Activated T-cell treated with anti-CD3 and anti-CD28 coated beads, Interleukin-2, amount 50 U/mL, for 1 hour (primary cell): ENCODE data around the gene PC.
"Not testable (repeated sequence)": the region's sequence is repeated elsewhere in the genome, so short reads cannot be mapped to it uniquely, and the experiment has no call there.

Experiments used
- DNase-seq: peaks from one replicate; pipeline ENCODE4 v3.0.0-alpha.2; 2020

PC gene

GRCh38 chr11:66978229-66978628, 20.0 kb upstream of the PC start:
- DNase-seq, result no peak

- DNase-seq, result no peak
These were observed 18.7 kb upstream of the PC start for GRCh38 chr11:66976925-66977324.

- DNase-seq, result peak; percentile 28
These were observed 17.9 kb upstream of the PC start for GRCh38 chr11:66976028-66976467.

DNA sequence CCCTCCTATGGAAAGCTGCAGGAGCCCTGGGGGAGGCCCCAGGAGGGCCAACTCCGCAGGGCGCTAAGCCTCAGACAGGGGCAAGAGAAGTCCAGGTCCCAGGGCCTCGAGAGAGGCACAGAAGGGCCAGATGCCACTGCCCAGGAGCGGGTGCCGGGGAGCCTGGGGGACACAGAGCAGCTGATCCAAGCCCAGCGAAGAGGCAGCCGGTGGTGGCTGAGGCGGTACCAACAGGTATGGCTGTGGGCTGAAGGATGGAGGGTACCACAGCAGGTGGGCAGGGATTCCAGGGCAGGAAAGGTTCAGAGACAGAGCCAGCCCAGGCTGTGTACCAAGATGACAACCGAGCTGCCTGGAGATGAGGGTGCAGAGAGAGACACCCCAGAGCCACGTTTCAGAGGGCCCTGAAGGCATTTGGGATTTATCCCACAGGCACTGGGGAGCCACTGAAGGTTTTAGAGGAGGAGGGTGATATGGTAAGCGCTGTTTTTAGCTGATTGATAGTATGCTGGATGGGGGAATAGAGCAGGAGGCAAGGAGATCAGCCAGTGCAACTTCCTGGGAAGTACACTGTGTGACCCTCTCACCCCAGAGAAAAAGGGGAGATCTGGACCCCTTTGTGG, 17.3 kb upstream of the PC start:
- no peak for DNase-seq

GRCh38 chr11:66974724-66975404, 16.7 kb upstream of the PC start, which contains the start of gene C11orf86:
C11orf86 (plus strand) TSS chr11:66975304; CDS start chr11:66975363, 59 bp downstream.
- no peak for DNase-seq

GRCh38 chr11:66973956-66974580, 15.9 kb upstream of the PC start:
- DNase-seq, result no peak

DNA sequence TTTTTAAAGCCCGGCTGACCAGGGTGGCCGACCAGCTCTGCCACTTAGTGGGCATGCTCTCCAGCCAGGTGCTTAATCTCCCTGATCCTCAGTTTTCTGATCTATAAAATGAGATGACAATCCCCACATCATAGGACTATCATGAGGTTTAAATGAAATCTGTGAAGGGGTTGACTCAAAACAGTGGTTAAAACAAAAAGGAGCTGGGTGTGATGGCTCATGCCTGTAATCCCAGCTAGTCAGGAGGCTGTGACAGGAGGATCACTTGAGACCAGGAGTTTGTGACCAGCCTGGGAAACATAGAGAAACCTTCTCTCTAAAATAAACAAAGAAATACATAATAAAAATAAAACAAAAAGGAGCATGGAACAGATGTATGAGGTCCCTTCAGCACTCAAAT, 13.3 kb upstream of the PC start:
- no peak for DNase-seq

- DNase-seq, result no peak
These were observed 12.7 kb upstream of the PC start for GRCh38 chr11:66970807-66971442.

DNA sequence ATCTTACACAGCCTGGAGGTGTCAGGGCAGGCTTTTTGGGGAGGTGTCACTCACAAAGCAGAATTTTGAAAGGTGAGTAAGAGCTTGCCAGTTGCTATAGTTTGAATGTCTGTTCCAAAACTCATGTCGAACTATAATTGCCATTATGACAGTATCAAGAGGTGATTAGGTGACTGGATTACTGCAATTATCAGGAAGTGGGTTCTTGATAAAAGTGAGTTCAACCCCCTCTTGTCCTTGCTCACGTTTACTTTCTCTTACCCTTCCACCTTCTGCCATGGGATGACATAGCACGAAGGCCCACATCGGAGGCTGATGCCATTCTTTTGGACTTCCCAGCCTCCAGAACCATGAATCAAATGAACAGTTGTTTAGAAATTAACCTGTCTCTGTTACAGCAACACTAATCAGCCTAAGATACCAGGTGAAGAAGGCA, 12.2 kb upstream of the PC start:
- no peak for DNase-seq

DNA sequence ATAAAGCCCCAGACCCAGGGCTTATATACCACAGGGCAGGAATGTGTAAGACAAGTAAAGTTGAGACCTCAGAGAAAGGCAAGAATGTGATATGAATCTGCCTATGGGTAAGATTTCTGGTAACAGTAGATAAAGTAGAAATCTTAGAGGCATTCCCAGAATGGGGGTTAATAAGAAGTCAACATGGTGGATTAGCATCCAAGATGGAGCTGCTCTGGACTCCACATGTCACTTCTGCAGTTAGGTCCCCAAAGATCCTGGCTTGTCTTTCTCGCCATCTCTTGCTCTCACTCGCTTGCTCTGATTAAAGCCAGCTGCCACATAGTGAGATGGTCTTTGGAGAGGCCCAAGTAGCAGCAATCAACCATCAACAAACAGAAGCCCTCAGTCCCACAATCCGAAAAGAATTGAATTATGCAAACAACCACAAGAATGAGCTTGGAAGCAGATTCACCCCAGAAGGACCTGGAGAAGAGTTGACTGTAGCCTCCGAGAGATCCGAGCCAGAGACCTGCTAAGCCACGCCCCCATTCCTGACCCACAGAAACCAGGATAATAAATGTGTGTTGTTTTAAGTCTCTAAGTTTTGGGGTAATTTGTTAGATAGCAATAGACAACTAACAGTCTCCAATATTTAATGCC, 11.5 kb upstream of the PC start:
- no peak for DNase-seq

- DNase-seq, result no peak
These were observed 9.7 kb upstream of the PC start for GRCh38 chr11:66967670-66968425.

GRCh38 chr11:66966351-66966750, 8.2 kb upstream of the PC start:
- no peak for DNase-seq

DNA sequence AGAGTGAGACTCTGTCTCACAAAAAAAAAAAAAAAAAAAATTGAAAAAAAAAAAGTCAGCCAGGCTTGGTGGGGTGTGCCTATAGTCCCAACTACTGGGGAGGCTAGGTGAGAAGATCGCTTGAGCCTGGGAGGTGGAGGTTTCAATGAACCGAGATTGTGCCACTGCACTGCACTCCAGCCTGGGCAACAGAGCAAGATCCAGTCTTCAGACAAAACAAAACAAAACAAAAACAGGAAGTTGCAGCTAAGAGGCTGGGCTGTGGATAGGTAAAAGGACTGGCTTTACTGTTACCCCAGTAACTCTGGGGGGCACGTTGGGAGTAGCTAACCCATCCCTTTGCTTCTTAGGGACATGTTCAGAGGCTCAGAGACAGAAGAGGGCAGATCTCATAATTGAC, 6.3 kb upstream of the PC start:
- DNase-seq, result no peak

- no peak for DNase-seq
These were observed 4.6 kb upstream of the PC start for GRCh38 chr11:66962801-66963200.

DNA sequence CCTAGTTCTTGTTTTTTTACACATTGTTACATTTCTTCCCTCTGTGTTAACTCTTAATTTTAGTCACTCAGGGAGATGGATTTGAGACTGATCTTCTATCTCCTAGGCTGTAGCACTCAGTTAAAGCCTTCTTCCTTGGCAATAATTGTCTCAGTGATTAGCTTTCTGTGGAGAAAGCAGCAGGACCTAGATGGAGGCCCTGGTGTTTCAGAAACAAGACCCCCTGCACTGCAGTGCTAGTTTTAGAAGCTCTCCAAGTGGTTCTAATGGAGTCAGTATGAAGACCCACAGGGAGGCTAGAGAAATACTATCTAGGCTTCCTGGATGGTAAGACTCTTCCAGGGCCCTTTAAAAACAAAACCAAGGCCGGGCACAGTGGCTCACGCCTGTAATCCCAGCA, 4.1 kb upstream of the PC start:
- DNase-seq, result no peak

DNA sequence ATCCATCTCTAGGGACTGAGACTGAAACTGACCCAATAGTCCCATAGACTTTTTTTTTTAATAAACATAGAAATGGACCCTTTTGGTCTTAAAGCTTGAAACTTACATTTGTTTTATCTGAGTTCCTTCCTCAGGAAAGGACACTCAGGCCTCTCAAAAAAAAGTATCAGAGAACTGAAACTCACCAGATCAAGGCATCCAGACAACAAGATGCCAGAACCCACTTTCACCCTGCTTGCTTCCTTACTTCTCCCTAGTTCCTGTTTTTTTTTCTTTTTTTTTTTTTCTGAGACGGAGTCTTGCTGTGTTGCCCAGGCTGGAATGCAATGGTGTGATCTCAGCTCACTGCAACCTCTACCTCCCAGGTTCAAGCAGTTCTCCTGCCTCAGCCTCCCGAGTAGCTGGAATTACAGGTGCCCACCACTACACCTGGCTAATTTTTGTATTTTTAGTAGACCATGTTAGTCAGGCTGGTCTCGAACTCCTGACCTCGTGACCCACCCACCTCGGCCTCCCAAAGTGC, 3.6 kb upstream of the PC start:
- not testable (repeated sequence) for DNase-seq

- no peak for DNase-seq
These were observed 732 bp upstream of the PC start for GRCh38 chr11:66958956-66959274.

DNA sequence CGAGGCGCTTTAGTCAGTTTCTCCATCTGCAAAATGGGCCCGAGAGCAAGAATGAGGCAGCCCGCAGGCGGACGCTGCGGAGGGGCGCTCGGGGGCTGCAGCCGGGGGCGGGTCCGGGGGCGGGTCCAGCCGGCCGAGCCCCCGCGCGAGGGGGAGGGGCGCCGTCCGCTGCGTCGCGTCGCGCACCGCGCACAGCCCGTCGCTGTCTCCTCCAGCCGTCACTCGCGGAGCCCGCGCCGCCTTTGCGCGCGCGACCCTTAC, 282 bp downstream of the PC start:
- no peak for DNase-seq

DNA sequence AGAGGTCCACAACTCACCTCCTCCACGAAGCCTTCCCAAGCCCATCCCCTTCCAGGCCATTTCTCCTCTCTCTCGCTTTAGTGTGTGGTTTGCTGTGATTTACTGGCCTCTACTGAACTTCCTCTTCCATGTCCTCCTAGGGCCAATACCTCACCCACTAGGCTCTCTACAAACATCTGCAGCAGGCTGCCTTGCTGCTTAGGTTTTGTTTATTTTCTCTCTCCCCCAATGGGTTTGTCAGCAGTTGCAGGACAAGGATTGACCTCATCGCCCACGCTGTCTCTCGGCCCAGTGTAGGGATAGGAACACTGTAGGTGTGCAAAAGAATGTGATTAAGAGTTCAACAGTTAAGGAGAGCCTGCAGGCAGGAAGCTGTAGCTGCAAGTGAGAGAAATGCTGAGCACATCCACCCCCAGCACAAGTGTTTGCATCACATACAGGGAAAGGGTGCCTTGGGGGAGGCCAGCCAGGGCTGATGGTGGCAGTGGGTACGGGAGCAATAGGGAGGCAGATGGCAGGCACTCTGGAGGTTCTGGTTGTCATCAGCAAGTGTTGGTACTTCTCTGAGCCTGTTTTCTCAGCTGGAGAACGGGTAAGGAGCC, 1.4 kb downstream of the PC start:
- DNase-seq, result no peak

GRCh38 chr11:66953081-66953833, 4.9 kb downstream of the PC start:
- no peak for DNase-seq

DNA sequence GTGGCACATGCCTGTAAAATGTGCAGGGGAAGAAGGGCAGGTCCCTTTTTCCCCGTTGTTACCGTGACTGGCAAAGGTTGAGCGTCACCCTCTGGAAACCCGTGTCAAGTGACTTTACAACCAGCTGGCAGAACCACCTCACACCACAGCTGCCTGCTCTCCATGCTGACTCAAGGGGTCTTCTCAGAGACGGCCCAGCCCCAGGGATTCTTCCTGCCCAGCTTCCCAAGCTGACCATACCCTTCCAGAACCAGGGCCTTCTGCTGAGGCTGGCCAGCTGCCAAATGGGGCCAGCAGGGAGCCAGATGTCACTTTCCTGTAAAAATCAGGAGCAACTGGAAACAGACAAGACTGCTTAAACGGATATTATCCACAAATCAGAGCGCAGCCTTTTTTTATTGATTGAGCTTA, 6.3 kb downstream of the PC start:
- DNase-seq, result no peak

DNA sequence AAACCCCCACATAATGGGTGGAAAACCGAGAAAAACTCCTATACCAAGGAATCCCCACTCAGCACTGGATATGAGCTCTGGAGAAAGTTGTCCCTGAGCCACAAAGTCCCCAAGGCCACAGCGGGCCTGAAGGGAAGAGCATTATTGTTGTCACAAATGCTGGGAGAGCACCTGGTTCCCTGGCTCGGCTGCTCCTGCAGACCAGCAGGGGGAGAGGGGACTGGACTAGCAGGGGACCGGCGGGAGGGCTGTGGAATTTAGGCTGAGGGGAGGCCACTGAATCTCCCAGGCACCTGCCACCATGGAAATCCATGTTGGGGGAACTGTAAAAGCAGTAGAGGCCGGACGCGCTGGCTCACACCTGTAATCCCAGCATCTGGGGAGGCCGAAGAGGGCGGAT, 7.0 kb downstream of the PC start:
- DNase-seq, result no peak
